Loucy (cell line): Measurements from ENCODE around the gene NAV2.

Experiments used
- EZH2phosphoT487 ChIP-seq: fragments of 200-600 bp; IDR thresholded peaks from 2 replicates; pipeline ENCODE4 v1.6.1; 2018; ENCODE audit warnings: antibody characterized with exemption, mild to moderate bottlenecking, moderate library complexity, borderline replicate concordance
- TF ChIP-seq, protein P1 (sequence below): fragments of 200-600 bp; sonication (generic); conservative IDR thresholded peaks from 2 replicates; pipeline ENCODE4 v1.5.1; 2014; ENCODE audit warnings: mild to moderate bottlenecking, antibody characterized with exemption, low read length

DNA sequence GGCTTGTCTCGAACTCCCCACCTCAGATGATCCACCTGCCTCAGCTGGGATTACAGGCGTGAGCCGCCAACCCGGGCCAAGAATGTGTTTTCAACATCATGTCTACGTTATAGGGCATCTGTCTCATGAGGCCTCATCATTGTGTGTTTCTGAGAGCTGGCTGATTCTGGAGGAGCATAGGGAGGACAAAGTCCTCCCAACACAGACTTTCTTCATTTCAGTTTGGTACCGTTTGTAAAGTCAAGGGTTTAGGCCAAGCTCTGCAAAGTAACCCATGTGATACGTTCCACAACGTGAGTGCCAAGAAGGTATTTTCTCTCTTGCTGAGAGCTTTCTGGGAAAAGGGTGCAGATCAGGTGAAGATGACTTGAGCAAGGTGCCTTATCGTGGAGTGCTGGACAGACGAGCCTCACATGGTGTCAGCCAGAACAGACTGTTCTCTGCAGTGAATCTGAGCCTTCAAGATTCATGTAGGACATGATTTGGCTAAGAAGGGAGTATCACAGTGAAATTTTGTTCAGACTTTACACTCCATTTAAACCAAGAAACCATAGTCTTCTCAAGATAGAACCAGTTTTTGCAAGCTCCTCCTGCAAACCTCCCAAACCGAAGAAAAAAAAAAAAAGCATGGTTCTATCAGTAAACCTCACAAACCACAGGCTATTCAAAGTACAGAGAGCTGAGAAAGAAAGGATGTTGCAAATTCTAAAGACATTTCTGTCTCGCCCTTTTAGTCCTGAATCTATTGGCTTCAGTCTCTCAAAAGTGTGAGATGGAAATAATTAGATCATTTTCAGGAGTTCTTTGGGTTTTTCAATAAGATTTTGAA lies 376.0 kb downstream of the NAV2 start:
- TF ChIP-seq, protein P1, sequence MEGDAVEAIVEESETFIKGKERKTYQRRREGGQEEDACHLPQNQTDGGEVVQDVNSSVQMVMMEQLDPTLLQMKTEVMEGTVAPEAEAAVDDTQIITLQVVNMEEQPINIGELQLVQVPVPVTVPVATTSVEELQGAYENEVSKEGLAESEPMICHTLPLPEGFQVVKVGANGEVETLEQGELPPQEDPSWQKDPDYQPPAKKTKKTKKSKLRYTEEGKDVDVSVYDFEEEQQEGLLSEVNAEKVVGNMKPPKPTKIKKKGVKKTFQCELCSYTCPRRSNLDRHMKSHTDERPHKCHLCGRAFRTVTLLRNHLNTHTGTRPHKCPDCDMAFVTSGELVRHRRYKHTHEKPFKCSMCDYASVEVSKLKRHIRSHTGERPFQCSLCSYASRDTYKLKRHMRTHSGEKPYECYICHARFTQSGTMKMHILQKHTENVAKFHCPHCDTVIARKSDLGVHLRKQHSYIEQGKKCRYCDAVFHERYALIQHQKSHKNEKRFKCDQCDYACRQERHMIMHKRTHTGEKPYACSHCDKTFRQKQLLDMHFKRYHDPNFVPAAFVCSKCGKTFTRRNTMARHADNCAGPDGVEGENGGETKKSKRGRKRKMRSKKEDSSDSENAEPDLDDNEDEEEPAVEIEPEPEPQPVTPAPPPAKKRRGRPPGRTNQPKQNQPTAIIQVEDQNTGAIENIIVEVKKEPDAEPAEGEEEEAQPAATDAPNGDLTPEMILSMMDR, result no peak
- TF ChIP-seq EZH2phosphoT487, result no peak
